Measurements from ENCODE around the gene GPR173. TPM values are rescaled to one million over a fixed set of nuclear protein-coding genes. Genes with fewer than 3 reads are reported as not detected.

Gene GPR173, protein sequence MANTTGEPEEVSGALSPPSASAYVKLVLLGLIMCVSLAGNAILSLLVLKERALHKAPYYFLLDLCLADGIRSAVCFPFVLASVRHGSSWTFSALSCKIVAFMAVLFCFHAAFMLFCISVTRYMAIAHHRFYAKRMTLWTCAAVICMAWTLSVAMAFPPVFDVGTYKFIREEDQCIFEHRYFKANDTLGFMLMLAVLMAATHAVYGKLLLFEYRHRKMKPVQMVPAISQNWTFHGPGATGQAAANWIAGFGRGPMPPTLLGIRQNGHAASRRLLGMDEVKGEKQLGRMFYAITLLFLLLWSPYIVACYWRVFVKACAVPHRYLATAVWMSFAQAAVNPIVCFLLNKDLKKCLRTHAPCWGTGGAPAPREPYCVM
- 0.67 TPM for total RNA-seq
- long read RNA-seq, result 0 reads

DNA sequence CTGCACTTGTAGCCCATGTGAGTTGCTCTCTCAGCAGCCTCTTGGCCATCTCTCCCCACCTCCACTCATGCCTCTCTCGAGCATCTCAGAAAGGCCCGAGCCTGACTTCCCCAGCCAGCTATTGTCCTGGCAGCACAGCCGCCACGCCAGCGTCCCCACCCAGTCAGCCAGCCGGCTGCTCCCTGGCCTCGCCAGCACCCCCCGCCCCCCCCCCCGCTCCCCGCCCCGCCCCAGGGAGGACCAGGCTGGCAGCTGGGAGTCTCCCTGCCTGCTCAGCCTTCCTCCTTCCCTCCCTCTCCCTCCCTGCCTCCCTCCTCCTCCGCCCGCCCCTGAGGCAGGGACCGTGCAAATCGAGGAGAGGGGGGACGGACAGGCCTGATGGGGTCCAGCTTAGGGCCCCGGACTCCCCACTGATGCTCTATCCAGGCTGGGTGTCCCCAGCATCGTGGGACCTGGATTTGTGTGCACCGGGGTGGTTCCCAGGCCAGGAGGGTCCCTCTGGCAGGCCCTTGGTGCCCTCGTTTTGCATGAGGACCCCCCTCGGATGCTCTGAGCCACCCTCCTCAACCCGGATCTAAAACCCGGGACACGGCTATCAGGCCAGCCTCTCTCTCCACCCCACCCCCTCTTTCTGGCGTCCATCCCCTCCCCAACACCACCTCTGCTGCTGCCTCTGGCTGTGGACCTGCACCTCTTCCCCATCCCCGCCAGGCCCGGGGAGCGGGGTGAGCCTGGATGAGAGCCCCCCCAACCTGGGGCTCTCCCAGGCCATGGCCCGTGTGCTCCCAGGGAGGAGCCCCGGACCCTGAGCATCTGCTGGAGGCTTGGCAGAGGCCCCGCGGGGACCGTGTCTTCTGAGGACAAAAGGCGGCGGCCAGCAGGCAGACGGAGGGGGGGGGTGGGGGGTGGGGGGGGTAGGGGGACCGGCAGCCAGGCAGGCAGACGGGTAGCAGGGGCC, at the start of gene GPR173:
GPR173 (plus strand) TSS at position 621 of the 958 bp plus-strand sequence. CDS start 27,833 bp downstream, outside the sequence.
- peak; percentile 67 for DNase-seq
- intact Hi-C loops (cut with DNase I), result no loop called here
- peak; percentile 93 for ATAC-seq (ENCODE audit: poor library complexity)

DNA sequence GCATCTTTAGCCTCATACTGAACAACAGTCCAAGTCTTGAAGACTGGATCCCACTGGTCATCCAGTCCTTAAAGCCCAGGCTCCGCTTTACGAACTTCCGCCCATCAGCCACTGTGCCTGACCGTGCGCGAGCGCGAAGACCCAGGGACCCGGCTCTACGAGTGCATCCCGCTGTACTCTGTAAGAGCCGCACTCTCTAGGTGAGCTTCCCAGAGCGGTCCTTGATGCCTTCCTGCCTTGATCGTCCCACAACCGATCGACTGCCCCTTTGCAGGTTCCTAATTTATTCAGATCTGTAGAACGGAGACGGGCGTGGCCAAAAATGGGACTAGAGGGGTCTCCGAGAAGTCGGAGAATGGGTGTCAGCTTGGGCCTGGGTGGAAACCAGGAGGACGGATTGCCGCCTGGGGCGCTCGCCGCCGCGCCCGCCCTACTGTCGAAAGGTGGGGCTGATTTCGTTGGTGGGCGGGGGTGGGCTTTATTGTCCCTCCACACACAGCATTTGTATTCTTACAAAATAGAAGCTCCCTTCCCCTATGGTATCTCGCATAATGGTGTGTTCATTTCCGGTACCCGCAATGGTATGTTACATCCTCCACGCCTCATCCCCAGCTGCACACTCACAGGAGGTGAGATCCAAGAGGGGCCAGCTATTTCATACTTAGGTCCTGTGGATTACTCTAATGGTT, 48.0 kb upstream of the GPR173 start:
- ATAC-seq (ENCODE audit: poor library complexity), result no peak
- DNase-seq, result no peak
- intact Hi-C loops (cut with DNase I), result no loop called here

DNA sequence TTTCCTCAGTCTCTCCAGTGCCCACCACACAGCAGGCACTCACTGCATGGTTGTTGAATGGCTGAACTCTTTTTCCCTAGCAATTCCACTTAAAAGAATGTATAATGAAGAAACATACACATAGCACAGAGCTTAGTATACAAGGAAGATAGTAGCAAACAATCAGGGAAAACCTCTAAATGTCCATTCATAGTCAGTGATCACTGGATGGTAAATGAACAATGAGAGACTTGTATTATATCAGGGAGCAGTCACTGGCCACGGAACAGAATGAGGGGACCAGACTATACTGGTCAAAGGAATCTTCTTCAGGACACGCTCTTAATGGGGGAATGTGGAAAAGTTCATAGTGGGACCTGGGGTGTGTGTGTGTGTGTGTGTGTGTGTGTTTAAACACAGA, 46.6 kb upstream of the GPR173 start:
- DNase-seq, result no peak
- intact Hi-C loops (cut with DNase I), result no loop called here
- ATAC-seq (ENCODE audit: poor library complexity), result no peak

DNA sequence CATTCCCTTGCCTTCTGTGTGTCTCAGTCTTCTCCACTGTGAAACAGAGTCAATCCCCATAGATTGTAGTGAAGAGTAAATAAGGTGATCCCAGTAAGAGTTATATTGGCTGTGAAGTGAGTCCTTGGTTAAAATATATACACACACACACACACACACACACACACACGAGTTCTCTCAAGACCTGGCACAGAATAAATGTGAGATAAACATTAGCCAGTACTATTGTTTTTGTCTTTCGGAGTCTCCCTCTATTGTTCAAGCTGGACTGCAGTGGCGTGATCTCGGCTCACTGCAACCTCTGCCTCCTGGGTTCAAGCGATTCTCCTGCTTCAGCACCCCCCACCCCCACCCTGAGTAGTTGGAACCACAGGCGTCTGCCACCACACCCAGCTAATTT, 45.5 kb upstream of the GPR173 start:
- intact Hi-C loops (cut with DNase I), result no loop called here
- no peak for ATAC-seq (ENCODE audit: poor library complexity)
- no peak for DNase-seq

DNA sequence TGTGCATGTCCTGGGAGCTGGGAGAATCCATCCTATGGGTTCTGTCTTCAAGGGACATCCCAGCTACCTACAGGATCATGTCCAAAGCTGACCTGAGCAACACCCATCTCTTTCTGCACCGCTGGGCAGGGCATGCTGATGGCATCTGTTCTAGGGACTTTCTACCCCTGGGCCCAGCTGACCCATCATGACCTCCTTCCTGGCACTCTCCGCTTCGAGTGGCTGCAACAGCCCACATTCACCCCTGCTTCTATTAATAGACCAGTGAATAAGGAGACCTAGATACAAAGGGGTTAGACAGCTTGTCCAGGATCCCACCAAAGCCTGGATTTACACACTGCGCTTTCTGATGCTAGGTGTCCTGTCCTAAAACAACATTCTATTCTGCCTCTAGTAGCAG, 44.6 kb upstream of the GPR173 start:
- DNase-seq, result no peak
- intact Hi-C loops (cut with DNase I), result no loop called here
- peak; percentile 58 for ATAC-seq (ENCODE audit: poor library complexity)

DNA sequence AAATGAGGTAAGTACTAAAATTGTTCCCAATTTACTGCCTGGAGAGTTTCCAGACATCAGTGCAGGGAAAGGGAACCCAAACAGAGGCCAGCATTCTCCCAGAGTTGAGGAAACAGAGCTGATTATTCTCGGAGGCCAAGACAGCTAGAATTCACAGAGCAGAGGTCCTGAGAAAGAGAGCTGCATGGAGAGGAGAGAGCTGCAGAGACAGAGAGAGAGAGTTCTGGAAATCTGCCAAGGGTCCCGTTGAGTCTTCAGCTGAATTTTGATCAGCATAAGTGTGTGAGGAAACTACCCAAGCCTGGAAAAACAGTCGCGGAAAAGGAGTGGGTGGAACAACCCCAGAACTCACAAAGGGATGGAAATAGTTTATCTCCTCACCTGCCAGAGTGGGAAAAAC, 43.8 kb upstream of the GPR173 start:
- DNase-seq, result no peak
- ATAC-seq (ENCODE audit: poor library complexity), result no peak
- intact Hi-C loops (cut with DNase I), result no loop called here

DNA sequence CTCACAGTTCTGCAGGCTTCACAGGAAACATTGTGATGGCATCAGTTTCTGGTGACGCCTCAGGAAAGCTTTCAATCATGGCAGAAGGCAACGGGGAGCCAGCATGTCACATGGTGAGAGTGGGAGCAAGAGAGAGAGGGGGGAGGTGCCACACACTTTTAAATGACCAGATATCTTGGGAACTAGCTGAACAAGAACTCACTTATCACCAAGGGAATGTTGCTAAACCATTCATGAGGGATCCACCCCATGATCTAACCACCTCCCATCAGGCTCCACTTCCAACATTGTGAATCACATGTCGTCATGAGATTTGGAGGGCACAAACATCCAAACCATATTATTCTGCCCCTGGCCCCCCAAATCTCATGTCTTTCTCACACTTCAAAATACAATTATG, 43.3 kb upstream of the GPR173 start:
- DNase-seq, result no peak
- ATAC-seq (ENCODE audit: poor library complexity), result no peak
- intact Hi-C loops (cut with DNase I), result no loop called here

DNA sequence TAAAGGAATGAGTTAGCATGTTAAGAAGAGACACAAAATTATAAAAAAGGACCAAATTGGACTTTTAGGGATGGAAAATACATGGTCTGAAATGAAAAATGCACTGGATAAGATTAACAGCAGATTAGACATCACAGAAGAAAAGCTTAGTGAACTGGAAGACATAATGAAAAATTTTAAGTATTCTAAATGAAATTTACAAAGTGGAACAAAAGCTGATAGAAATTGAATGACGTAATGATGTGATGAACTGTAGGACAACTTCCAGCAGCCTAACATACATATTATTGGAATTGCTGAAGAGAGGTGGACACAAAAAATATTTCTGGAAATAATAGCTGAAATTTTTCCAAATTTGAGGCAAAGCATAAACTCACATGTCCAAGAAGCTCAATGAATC, 39.6 kb upstream of the GPR173 start:
- intact Hi-C loops (cut with DNase I), result no loop called here
- DNase-seq, result no peak
- no peak for ATAC-seq (ENCODE audit: poor library complexity)

DNA sequence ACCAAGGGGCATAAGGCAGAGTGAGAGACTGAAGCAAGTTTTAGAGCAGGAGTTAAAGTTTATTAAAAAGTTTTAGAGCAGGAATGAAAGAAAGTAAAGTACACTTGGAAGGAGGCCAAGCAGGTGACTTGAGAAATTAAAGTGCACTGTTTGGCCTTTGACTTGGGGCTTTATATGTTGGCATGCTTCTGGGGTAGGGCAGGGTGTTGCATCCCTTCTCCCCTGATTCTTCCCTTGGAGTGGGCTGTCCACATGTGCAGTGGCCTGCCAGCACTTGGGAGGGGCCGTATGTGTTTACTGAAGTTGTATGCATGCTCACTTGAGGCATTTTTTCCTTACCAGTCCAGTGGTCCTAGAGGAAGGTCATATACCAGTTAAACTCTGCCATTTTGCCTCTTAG, 35.3 kb upstream of the GPR173 start:
- ATAC-seq (ENCODE audit: poor library complexity) (no peak), DNase-seq (no peak)
- intact Hi-C loops (cut with DNase I), result no loop called here

DNA sequence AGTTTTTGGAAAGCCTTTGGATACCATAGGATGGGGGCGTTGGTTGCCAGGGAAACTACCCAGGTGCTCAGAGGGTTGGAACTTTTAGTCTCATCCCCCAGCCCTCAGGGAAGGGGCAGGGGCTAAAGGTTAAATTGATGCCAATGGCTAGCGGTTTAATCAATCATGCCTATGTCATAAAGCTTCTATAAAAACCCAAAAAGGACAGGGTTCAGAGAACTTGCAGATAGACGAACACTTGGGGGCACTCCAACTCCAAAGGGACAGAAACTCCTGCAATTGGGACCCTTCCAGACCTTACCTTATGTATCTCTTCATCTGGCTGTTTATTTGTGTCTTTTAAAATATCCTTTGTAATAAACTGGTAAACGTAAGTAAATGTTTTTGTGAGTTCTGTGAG, 30.0 kb upstream of the GPR173 start:
- no peak for DNase-seq
- intact Hi-C loops (cut with DNase I), result no loop called here
- no peak for ATAC-seq (ENCODE audit: poor library complexity)

DNA sequence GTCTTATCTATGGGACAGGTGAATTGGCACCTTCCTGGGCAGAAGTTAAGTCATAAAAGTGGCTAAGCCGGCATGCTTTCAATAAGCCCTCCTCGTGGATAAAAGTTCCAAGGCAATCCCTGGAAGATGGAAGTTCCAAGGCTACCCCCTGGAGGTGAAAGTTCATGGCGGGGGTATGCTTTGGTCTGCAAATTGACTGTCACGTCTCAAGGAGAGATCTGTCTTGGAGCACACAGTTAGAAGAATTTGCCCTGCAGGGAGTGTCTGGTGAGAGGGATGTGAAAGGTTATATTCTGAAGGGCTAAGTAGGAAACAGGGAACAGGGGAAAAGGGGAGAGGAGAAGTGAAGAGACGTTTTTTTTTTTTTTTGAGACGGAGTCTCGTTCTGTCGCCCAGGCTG, 26.2 kb upstream of the GPR173 start:
- intact Hi-C loops (cut with DNase I), result no loop called here
- no peak for DNase-seq
- ATAC-seq (ENCODE audit: poor library complexity), result no peak

DNA sequence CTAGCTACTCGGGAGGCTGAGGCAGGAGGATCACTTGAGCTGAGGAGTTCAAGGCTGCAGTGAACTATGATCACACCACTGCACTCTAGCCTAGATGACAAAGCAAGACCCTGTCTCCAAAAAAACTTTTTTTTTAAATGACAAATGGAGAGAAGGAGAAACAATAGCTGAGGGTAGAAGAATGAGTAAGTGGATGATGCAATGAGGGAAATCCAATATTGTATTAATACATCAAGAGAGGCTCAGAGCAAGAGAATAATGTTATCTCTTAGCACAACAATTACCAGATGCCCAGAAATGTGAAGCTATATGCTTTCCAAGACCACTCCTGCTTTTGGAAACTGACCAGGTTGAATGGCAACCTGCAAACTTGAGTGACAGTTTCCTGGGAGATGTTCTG, 19.9 kb upstream of the GPR173 start:
- no peak for ATAC-seq (ENCODE audit: poor library complexity)
- intact Hi-C loops (cut with DNase I), result no loop called here
- no peak for DNase-seq

DNA sequence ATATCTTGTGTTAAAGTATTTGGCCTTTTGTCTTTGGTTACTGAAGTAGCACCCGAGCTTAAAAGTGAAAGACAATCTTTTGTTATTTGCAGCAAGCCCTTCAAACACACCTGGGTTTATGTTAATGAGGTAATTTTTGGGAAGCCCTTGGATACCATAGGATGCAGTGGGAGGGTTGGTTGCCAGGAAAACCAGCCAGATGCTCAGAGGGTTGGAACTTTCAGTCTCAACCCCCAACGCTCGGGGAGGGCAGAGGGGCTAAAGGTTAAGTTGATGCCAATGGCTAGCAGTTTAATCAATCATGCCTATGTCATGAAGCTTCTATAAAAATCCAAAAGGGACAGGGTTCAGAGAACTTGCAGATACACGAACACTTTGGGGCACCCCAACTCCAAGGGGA, 17.2 kb upstream of the GPR173 start:
- intact Hi-C loops (cut with DNase I), result no loop called here
- ATAC-seq (ENCODE audit: poor library complexity) (no peak), DNase-seq (no peak)

DNA sequence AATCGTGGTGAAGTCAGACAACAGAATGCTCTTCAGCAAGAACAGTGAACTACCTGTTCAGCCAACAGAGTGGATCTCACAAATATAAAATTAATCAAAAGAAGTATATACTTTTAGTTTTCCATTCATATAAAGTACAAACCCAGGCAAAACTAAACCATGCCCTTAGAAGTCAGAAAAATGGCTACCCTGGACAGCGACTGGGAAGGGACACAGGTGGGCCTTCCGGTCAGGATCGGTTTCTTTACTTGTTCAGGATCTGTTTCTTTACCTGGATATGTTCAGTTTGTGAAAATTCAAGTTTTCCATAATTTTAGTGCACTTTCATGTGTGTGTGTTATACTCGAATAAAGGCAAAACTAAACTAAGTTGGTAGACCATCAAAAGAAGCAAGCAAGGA, 12.4 kb upstream of the GPR173 start:
- no peak for DNase-seq
- intact Hi-C loops (cut with DNase I), result no loop called here
- no peak for ATAC-seq (ENCODE audit: poor library complexity)

DNA sequence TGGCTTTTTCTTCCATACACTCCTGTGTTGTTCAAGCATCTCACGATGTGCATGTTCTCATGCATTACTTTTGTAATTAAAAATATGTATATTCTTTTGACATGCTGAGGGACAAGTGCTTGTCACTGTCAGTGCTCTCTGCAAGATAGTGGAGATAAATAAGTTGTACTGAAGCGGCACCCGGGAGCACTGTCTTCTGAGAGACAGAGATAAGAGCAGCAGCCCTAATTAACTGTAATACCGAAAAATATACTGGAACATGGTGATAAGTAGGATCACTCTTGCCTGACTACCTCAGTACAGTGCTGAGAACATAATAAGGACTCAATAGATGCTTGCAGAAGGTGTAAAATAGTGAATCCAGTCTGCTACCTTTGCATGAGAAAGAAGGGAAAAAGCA, 9.4 kb upstream of the GPR173 start:
- no peak for ATAC-seq (ENCODE audit: poor library complexity)
- no peak for DNase-seq
- intact Hi-C loops (cut with DNase I), result no loop called here

DNA sequence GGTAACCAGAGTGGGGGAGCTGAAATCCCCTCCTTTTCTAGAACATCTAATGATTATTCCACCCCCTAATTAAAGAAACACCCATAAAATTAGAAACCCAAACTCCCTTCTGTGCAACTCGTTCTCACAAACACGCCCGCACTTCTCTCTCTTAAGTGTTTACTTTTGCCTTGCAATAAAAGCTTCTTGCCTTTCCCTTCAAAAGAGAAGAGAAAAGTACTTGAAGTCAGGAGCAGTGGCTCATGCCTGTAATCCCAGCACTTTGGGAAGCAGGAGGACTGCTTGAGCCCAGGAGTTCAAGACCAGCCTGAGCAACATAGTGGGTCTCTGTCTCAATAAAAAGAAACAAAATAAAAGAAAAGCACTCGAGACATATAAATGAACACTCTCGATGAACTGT, 3.6 kb upstream of the GPR173 start:
- intact Hi-C loops (cut with DNase I), result no loop called here
- no peak for ATAC-seq (ENCODE audit: poor library complexity)

DNA sequence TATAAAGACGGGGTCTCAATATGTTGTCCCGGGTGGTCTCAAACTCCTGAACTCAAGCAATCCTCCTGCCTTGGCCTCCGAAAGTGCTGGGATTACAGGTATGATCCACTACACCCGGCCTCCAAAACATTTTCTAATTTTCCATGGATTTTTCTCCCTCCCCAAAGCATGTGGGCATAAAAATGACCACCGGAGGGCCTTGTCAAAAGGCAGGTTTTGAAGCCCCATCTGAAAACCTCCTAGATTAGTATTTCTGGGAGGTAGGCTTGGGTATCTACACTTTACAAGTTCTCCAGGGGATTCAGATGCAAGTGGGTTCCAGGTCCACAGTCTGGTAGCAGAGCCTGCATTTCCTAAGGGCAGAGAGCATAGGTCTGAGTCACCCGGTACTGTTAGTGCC, 1.4 kb upstream of the GPR173 start:
- intact Hi-C loops (cut with DNase I), result no loop called here
- DNase-seq (no peak), ATAC-seq (ENCODE audit: poor library complexity) (no peak)

More for the DNA sequence above, 3.6 kb upstream of the GPR173 start:
- DNase-seq, result no peak

DNA sequence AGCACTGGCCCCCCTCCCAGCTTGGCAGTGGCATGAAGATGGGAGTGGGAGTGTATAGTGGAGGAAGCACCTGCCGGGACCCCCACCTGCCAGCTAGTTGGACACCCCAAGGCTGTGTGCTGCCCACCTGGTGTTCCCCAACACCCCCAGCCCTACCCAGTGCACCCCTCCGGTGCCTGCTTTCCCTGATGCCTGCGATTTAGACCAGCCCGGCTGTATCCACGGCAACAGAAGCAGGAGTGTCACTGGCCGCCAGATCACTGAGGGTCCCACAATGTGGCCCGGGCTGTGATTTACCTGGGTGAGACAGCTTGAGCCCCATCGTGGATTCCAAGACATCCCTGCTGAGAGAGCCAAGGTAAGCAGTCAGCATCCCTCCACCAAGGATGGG, 533 bp downstream of the GPR173 start:
- DNase-seq (no peak), ATAC-seq (ENCODE audit: poor library complexity) (no peak)
- intact Hi-C loops (cut with DNase I), result no loop called here

DNA sequence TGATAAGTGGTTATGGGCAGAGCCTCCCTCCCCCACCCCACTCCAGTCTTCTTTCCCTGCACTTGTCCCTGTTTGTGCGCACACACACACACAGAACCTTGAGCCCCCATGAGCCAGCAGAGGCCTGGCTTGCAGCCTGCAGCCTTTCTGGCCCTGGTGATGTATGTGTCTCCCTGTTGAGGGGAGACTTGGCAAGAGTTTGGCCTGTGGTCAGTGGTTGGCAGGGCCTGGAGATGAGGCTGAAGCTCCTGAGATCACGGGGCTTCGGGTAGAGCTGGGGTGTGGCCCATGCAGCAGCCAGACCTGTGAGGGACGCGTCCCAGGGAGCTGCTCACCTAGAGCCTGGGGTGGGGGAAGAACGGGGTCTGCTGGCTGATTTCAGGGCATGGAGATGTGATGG, 2.3 kb downstream of the GPR173 start:
- intact Hi-C loops (cut with DNase I), result no loop called here
- DNase-seq, result no peak
- ATAC-seq (ENCODE audit: poor library complexity), result no peak

All from Right ventricle myocardium superior (tissue), 1 donor.